ENCODE results near the gene RHBDL3. TPM values are rescaled to one million over a fixed set of nuclear protein-coding genes. Genes with fewer than 3 reads are reported as not detected.

Gene RHBDL3
- total and polyA plus RNA-seq, 2 of the 8 experiments (the other 6 are each of a cell fraction or from before 2014, with no cell fraction given) = 9.6 to 12.2 TPM

- Histone ChIP-seq H2BK5ac (ENCODE audit: low read depth, low read length) (no peak overlapping the region), H3K18ac (ENCODE audit: extremely low read depth, low read length) (no peak overlapping the region), H3K27ac (ENCODE audit: low read depth, low read length) (no peak overlapping the region), H3K4me2 (ENCODE audit: insufficient read depth in 1 of 2, low read depth in 2 of 2, low read length in 2 of 2) (no peak overlapping the region), H3K9ac (replicated peaks in 1 of 4; ENCODE audit: extremely low read depth in 1 of 4, low read depth in 3 of 4, low read length in 3 of 4) (no peak overlapping the region), H4K91ac (replicated peaks; ENCODE audit: insufficient read length, low read length) (no peak overlapping the region), H3K4me3 (ENCODE audit: extremely low read depth in 1 of 4, insufficient read depth in 2 of 4, low read depth in 3 of 4, low read length in 4 of 4) (no peak overlapping the region), H2BK12ac (ENCODE audit: low read depth, low read length) (no peak overlapping the region), H4K8ac (ENCODE audit: extremely low read depth, insufficient read depth, low read length) (no peak overlapping the region), H3K14ac (ENCODE audit: insufficient read length) (no peak overlapping the region), H2BK15ac (ENCODE audit: low read length) (no peak overlapping the region), H3K23ac (ENCODE audit: insufficient read length) (no peak overlapping the region), H4K5ac (ENCODE audit: insufficient read length, low read depth, low read length) (no peak overlapping the region), H4K20me1 (replicated peaks in 1 of 2; ENCODE audit: control insufficient read depth in 1 of 2, insufficient read depth in 2 of 2, low read length in 2 of 2) (no peaks in the 10 kb centered on the region), H2BK120ac (replicated peaks; ENCODE audit: low read depth, low read length) (no peak overlapping the region), H3K23me2 (ENCODE audit: low read depth, low read length) (no peaks in the 10 kb centered on the region), H3K56ac (replicated peaks; ENCODE audit: insufficient read length, low read depth, low read length) (no peak overlapping the region), H3K27me3 (replicated peaks in 1 of 4; ENCODE audit: control insufficient read depth in 3 of 4, extremely low read depth in 1 of 4, insufficient read depth in 3 of 4, low read length in 3 of 4) (no peaks in the 10 kb centered on the region), H2AK5ac (ENCODE audit: low read depth, low read length) (no peak overlapping the region), H3K79me2 (ENCODE audit: control insufficient read depth in 1 of 2, insufficient read depth in 2 of 2, low read length in 2 of 2) (no peaks in the 10 kb centered on the region), H3K9me3 (ENCODE audit: insufficient read depth in 2 of 2, low read depth in 1 of 2, low read length in 1 of 2) (peaks cover 0 to 3% of the 10 kb centered on the region in 2 experiments; a peak in 2 of 4 replicates), H2AFZ (ENCODE audit: low read length) (no peak overlapping the region), H3K4ac (replicated peaks; ENCODE audit: insufficient read length, low read depth, low read length) (no peak overlapping the region), H3K36me3 (ENCODE audit: control insufficient read depth in 2 of 4, insufficient read depth in 4 of 4, low read length in 3 of 4) (no peaks in the 10 kb centered on the region), H3K79me1 (ENCODE audit: low read depth, low read length) (no peaks in the 10 kb centered on the region), H2BK20ac (ENCODE audit: low read length) (no peak overlapping the region), H3K4me1 (replicated peaks in 1 of 4; ENCODE audit: control insufficient read depth in 3 of 4, insufficient read depth in 4 of 4, low read length in 3 of 4) (peaks cover 0 to 8% (median 2%) of the 10 kb centered on the region in 4 experiments; a peak in 5 of 7 replicates)
- TF ChIP-seq HDAC2 (IDR thresholded peaks at IDR 0.05; ENCODE audit: borderline replicate concordance in 1 of 2, low read depth in 2 of 2, low read length in 2 of 2) (no peak), SP4 (IDR thresholded peaks at IDR 0.05; ENCODE audit: low read length) (no peak), KDM5A (IDR thresholded peaks at IDR 0.05; ENCODE audit: low read length) (no peak), PHF8 (conservative IDR thresholded peaks at IDR 0.05; ENCODE audit: low read depth, low read length) (no peak), SP1 (IDR thresholded peaks at IDR 0.05; ENCODE audit: low read depth, low read length) (no peak), ATF3 (IDR thresholded peaks at IDR 0.05; ENCODE audit: insufficient read depth, low read depth, low read length) (no peak)
- FAIRE-seq (no peak), DNase-seq (ENCODE audit: low read depth in 1 of 2, low spot score in 2 of 2) (no peak)
- CTCF ChIA-PET (ENCODE audit: partially characterized antibody) = interaction anchor here (0.7 to 3.0 kb wide), 9 partner anchors 10 to 103 kb away, joined by 3 to 23 read pairs (median 3); no protein-coding TSS in a partner anchor
- POLR2A ChIA-PET (ENCODE audit: partially characterized antibody) = interaction anchor here (0.9 to 1.8 kb wide), 2 partner anchors 23 to 97 kb away, joined by 3 read pairs; no protein-coding TSS in a partner anchor
- 83% methylated on average over 1 of the region's 1 CpG; no CpG with 5 or more reads in 1 of the 2 experiments for WGBS, 2 experiments (ENCODE audit: extremely low coverage in 1 of 2, insufficient coverage in 1 of 2, insufficient read length in 1 of 2, insufficient replicate concordance in 2 of 2, low coverage in 1 of 2, low lambda C conversion rate in 2 of 2, missing lambda C conversion rate in 1 of 2)
Measured at GRCh38 chr17:32241640-32242039, 24.0 kb upstream of the RHBDL3 start.
